ENCODE results near the gene TGOLN2. TPM values are rescaled to one million over a fixed set of nuclear protein-coding genes. Genes with fewer than 3 reads are reported as not detected.

TGOLN2 gene
- total and polyA plus RNA-seq, 2 of the 13 experiments (the other 11 are each of a cell fraction or from before 2014, with no cell fraction given), result 99.6 to 155 TPM

- no peak for TF ChIP-seq EED (CRISPR knock-in tag; IDR thresholded peaks at IDR 0.05)
- peak; percentile 95 for TF ChIP-seq SKI (IDR thresholded peaks at IDR 0.05; ENCODE audit: partially characterized antibody)
- no peak; the same call in 1 of the 2 replicates for TF ChIP-seq ZFP1 (CRISPR knock-in tag; IDR thresholded peaks at IDR 0.05)
- TF ChIP-seq CEBPG (CRISPR knock-in tag; IDR thresholded peaks at IDR 0.05), result peak; percentile 99
- peak; percentile 92 for TF ChIP-seq PHF5A (CRISPR knock-in tag; IDR thresholded peaks at IDR 0.05; ENCODE audit: low read depth, unreplicated experiment)
- TF ChIP-seq, protein P1, sequence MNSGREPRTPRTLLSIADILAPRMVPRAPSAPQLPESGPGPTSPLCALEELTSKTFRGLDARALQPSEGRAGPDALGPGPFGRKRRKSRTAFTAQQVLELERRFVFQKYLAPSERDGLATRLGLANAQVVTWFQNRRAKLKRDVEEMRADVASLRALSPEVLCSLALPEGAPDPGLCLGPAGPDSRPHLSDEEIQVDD (CRISPR knock-in tag; IDR thresholded peaks at IDR 0.05; ENCODE audit: borderline replicate concordance), result no peak
- TF ChIP-seq ZNF329 (CRISPR knock-in tag; IDR thresholded peaks at IDR 0.05; ENCODE audit: low read depth), result no peak
- TF ChIP-seq ATF3 (CRISPR knock-in tag; IDR thresholded peaks at IDR 0.05), result no peak; the same call in 1 of the 2 replicates
- no peak for TF ChIP-seq HMGA1 (CRISPR knock-in tag; conservative IDR thresholded peaks at IDR 0.05)
- peak; percentile 34; the same call in 1 of the 2 replicates for TF ChIP-seq ELF4 (CRISPR knock-in tag; IDR thresholded peaks at IDR 0.05; ENCODE audit: borderline replicate concordance)
- TF ChIP-seq ZNF546 (CRISPR knock-in tag; conservative IDR thresholded peaks at IDR 0.05), result no peak
- no peak for TF ChIP-seq ZFP36L2 (CRISPR knock-in tag; IDR thresholded peaks at IDR 0.05)
- peak; percentile 35; the same call in 1 of the 2 replicates for TF ChIP-seq ELF1 (CRISPR knock-in tag; IDR thresholded peaks at IDR 0.05)
- no peak; the same call in 1 of the 2 replicates for TF ChIP-seq KLF9 (CRISPR knock-in tag; IDR thresholded peaks at IDR 0.05; ENCODE audit: low read depth)
- peak; percentile 77 for TF ChIP-seq FOSL2 (CRISPR knock-in tag; IDR thresholded peaks at IDR 0.05)
- TF ChIP-seq RBAK (CRISPR knock-in tag; IDR thresholded peaks at IDR 0.05), result no peak
- TF ChIP-seq, protein P2, sequence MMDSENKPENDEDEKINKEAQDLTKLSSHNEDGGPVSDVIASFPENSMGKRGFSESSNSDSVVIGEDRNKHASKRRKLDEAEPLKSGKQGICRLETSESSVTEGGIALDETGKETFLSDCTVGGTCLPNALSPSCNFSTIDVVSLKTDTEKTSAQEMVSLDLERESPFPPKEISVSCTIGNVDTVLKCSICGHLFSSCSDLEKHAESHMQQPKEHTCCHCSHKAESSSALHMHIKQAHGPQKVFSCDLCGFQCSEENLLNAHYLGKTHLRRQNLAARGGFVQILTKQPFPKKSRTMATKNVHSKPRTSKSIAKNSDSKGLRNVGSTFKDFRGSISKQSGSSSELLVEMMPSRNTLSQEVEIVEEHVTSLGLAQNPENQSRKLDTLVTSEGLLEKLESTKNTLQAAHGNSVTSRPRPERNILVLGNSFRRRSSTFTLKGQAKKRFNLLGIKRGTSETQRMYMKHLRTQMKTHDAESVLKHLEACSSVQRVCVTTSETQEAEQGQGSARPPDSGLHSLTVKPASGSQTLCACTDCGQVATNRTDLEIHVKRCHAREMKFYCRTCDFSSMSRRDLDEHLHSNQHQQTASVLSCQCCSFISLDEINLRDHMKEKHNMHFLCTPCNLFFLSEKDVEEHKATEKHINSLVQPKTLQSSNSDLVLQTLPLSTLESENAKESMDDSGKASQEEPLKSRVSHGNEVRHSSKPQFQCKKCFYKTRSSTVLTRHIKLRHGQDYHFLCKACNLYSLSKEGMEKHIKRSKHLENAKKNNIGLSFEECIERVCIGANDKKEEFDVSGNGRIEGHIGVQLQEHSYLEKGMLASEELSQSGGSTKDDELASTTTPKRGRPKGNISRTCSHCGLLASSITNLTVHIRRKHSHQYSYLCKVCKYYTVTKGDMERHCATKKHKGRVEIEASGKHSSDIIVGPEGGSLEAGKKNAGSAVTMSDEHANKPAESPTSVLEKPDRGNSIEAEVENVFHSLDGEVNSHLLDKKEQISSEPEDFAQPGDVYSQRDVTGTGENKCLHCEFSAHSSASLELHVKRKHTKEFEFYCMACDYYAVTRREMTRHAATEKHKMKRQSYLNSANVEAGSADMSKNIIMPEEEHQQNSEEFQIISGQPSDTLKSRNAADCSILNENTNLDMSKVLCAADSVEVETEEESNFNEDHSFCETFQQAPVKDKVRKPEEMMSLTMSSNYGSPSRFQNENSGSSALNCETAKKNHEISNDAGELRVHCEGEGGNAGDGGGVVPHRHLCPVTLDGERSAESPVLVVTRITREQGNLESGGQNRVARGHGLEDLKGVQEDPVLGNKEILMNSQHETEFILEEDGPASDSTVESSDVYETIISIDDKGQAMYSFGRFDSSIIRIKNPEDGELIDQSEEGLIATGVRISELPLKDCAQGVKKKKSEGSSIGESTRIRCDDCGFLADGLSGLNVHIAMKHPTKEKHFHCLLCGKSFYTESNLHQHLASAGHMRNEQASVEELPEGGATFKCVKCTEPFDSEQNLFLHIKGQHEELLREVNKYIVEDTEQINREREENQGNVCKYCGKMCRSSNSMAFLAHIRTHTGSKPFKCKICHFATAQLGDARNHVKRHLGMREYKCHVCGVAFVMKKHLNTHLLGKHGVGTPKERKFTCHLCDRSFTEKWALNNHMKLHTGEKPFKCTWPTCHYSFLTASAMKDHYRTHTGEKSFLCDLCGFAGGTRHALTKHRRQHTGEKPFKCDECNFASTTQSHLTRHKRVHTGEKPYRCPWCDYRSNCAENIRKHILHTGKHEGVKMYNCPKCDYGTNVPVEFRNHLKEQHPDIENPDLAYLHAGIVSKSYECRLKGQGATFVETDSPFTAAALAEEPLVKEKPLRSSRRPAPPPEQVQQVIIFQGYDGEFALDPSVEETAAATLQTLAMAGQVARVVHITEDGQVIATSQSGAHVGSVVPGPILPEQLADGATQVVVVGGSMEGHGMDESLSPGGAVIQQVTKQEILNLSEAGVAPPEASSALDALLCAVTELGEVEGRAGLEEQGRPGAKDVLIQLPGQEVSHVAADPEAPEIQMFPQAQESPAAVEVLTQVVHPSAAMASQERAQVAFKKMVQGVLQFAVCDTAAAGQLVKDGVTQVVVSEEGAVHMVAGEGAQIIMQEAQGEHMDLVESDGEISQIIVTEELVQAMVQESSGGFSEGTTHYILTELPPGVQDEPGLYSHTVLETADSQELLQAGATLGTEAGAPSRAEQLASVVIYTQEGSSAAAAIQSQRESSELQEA (CRISPR knock-in tag; IDR thresholded peaks at IDR 0.05; ENCODE audit: not compliant biosample characterization), result no peak
- TF ChIP-seq ZBTB4 (CRISPR knock-in tag; IDR thresholded peaks at IDR 0.05; ENCODE audit: borderline replicate concordance), result no peak
Observed at GRCh38 chr2:85324639-85325465, 2.9 kb downstream of the TGOLN2 start (continued).

Data from HepG2 (cell line).